PC-9 (cell line): ENCODE measurements around the gene THAP12. TPM values are rescaled to one million over a fixed set of nuclear protein-coding genes. Genes with fewer than 3 reads are reported as not detected.

ENCODE experiments used
- BruUV-seq: library from RNA; stranded (reverse); fragments of 400-500 nt; replicated peaks from 2 replicates; lab custom pipeline; 2021; lab: Mats Ljungman, UMichigan
- CTCF ChIA-PET: fragments of 300-600 bp; sonication (Branson Sonifier 250); formaldehyde crosslinking; loops from one replicate; lab custom pipeline; 2022; ENCODE audit warnings: antibody characterized with exemption; lab: Charles Lee
- POLR2A ChIA-PET: fragments of 300-600 bp; sonication (Branson Sonifier 250); formaldehyde crosslinking; loops from one replicate; lab custom pipeline; 2022; ENCODE audit warnings: antibody characterized with exemption; ENCODE audit not compliant: unreplicated experiment; lab: Charles Lee
- DNase-seq, 2 experiments: peaks; one replicate each; pipeline versions ENCODE4 v3.0.0 to v3.0.0-alpha.2; 2015 to 2022; ENCODE audit warnings: mixed read lengths in 1 of 2
- H2AFZ ChIP-seq: fragments of 200-600 bp; sonication (generic); 2 replicates; pipeline ENCODE4 v1.8.1; 2017; ENCODE audit warnings: antibody characterized with exemption
- H3F3A ChIP-seq: fragments of 200-600 bp; sonication (generic); 2 replicates; pipeline ENCODE4 v1.8.1; 2017; ENCODE audit warnings: antibody characterized with exemption, mild to moderate bottlenecking, low read depth; ENCODE audit not compliant: insufficient read depth
- H3K27ac ChIP-seq: fragments of 200-600 bp; sonication (generic); 2 replicates; pipeline ENCODE4 v1.6.1; 2016; ENCODE audit warnings: mixed run types
- H3K27me3 ChIP-seq: fragments of 200-600 bp; sonication (generic); 2 replicates; pipeline ENCODE4 v1.6.1; 2016; ENCODE audit warnings: low read depth, mixed run types; ENCODE audit not compliant: insufficient read depth
- H3K36me3 ChIP-seq: fragments of 200-600 bp; sonication (generic); 2 replicates; pipeline ENCODE4 v1.6.1; 2016; ENCODE audit warnings: low read depth, mixed run types
- H3K4me1 ChIP-seq: fragments of 200-600 bp; sonication (generic); replicated peaks from 2 replicates; pipeline ENCODE4 v1.6.1; 2016; ENCODE audit warnings: mixed run types; ENCODE audit not compliant: insufficient read depth
- H3K4me2 ChIP-seq: fragments of 200-600 bp; sonication (generic); 2 replicates; pipeline ENCODE4 v1.6.1; 2017; ENCODE audit warnings: mixed run types
- H3K4me3 ChIP-seq: fragments of 200-600 bp; sonication (generic); 2 replicates; pipeline ENCODE4 v1.6.1; 2016; ENCODE audit warnings: mixed run types
- H3K79me2 ChIP-seq: fragments of 200-600 bp; sonication (generic); 2 replicates; pipeline ENCODE4 v1.6.1; 2017; ENCODE audit warnings: low read depth, mixed run types
- H3K9me2 ChIP-seq: fragments of 200-600 bp; sonication (generic); 2 replicates; pipeline ENCODE4 v1.8.1; 2017; ENCODE audit warnings: mild to moderate bottlenecking; ENCODE audit not compliant: insufficient read depth
- H3K9me3 ChIP-seq: fragments of 200-600 bp; sonication (generic); 2 replicates; pipeline ENCODE4 v1.8.1; 2016; ENCODE audit warnings: low read depth; ENCODE audit not compliant: insufficient read depth
- H4K20me1 ChIP-seq: fragments of 200-600 bp; sonication (generic); 2 replicates; pipeline ENCODE4 v1.8.1; 2017; ENCODE audit not compliant: insufficient read depth
- EZH2 ChIP-seq: fragments of 200-600 bp; sonication (generic); IDR thresholded peaks from 2 replicates; pipeline ENCODE4 v1.8.0; 2017; ENCODE audit warnings: antibody characterized with exemption, low read depth
- intact Hi-C: fragments of 100-400 bp; cut with micrococcal nuclease; formaldehyde crosslinking; loops from one replicate; pipeline ENCODE4 v1.10.0; 2022; ENCODE audit not compliant: unreplicated experiment
- total RNA-seq: library from RNA; stranded (reverse); gene quantifications from 2 replicates; pipeline ENCODE4 v1.2.3, GENCODE V29; 2021
- TF ChIP-seq, protein P1 (sequence below): fragments of 200-600 bp; sonication (generic); conservative IDR thresholded peaks from 2 replicates; pipeline ENCODE4 v1.6.1; 2017; ENCODE audit warnings: mixed run types, antibody characterized with exemption, mild to moderate bottlenecking, moderate library complexity

The THAP12 gene
- total RNA-seq, 1 experiment from 2014 or later: 52.3 TPM

DNA sequence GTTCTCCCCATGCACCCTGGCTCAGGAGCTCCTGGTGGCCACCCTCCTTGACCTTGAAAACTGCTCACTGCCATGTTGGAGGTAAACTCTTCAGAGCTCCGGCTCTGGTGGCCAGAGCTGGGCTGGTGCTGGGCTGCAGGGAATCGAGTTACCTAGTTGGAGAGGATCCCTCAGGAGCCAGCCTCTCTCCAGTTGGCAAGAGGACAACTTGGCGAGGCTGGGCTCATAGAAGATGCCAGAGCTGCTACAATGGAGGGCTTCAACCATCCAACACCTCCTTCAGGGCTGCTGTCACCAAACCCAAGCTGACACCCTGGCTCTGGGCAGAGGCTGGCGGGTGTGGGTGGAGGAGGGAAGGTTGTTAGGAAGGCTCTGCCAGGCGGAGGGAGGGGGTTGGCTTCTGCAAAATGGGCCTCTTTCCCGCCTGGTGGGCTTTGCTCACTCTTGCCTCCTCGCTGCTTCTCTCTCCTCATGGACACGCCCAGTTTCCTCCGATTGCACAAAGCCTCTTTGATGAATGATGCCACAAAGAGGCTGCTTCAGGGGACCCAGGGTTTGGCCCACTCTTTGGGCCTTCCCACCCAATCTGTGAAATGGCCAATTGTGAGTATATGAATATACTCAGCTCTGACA, 53.1 kb downstream of the THAP12 start:
- no peaks in the 10 kb centered on the region for H3K79me2 ChIP-seq
- intact Hi-C loops: loop anchor here (10.0 kb wide), 1 partner anchor 187 kb away; no protein-coding TSS in a partner anchor
- H3K4me2 ChIP-seq: no peak overlapping the region
- no peak overlapping the region for H3K4me3 ChIP-seq
- TF ChIP-seq EZH2: no peak
- TF ChIP-seq, protein P1, sequence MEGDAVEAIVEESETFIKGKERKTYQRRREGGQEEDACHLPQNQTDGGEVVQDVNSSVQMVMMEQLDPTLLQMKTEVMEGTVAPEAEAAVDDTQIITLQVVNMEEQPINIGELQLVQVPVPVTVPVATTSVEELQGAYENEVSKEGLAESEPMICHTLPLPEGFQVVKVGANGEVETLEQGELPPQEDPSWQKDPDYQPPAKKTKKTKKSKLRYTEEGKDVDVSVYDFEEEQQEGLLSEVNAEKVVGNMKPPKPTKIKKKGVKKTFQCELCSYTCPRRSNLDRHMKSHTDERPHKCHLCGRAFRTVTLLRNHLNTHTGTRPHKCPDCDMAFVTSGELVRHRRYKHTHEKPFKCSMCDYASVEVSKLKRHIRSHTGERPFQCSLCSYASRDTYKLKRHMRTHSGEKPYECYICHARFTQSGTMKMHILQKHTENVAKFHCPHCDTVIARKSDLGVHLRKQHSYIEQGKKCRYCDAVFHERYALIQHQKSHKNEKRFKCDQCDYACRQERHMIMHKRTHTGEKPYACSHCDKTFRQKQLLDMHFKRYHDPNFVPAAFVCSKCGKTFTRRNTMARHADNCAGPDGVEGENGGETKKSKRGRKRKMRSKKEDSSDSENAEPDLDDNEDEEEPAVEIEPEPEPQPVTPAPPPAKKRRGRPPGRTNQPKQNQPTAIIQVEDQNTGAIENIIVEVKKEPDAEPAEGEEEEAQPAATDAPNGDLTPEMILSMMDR: no peak
- 0 out of 2 replicates have a peak, but pooled peaks cover 4% of the 10 kb centered on the region for H3K4me1 ChIP-seq
- BruUV-seq: no TSS peak
- H3K27me3 ChIP-seq: no peaks in the 10 kb centered on the region
- H3K36me3 ChIP-seq: no peaks in the 10 kb centered on the region
- no peaks in the 10 kb centered on the region for H4K20me1 ChIP-seq
- H3K9me2 ChIP-seq: no peaks in the 10 kb centered on the region
- H2AFZ ChIP-seq: no peak overlapping the region
- no peak for DNase-seq
- no peak overlapping the region for H3K27ac ChIP-seq
- ChIA-PET POLR2A (interaction anchor here (0.6 kb wide), 1 partner anchor 144 kb away, joined by 6 read pairs; no protein-coding TSS in a partner anchor), CTCF (interaction anchor here (0.7 kb wide), 1 partner anchor 1142 kb away, joined by 3 read pairs; no protein-coding TSS in a partner anchor)
- no peaks in the 10 kb centered on the region; the same call in 1 of the 2 replicates for H3K9me3 ChIP-seq
- no peaks in the 10 kb centered on the region for H3F3A ChIP-seq

DNA sequence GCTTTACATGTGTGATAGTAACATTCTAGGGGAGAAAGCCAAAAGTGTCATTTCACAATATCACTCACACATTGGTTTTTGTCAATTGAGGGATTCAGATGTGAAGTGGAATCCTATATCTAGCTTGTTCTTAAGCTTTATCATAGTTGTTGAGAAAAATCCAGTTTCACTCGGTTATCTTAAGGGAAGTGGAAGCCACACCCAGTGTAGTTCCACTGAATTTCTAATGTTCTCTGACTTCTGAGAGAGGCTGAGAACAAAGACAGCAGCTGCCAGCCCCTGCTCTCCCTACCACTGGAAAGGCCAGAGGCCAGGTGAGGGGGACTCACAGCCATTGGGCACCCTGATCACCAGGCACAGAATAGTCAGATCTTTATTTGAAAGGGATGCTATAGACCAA, 53.7 kb downstream of the THAP12 start:
- H3K36me3 ChIP-seq: no peaks in the 10 kb centered on the region
- intact Hi-C loops: loop anchor here (10.0 kb wide), 1 partner anchor 188 kb away; no protein-coding TSS in a partner anchor
- H3K9me3 ChIP-seq: no peaks in the 10 kb centered on the region; the same call in 1 of the 2 replicates
- 0 out of 2 replicates have a peak, but pooled peaks cover 6% of the 10 kb centered on the region for H3K4me1 ChIP-seq
- H2AFZ ChIP-seq: no peak overlapping the region
- no peaks in the 10 kb centered on the region for H3F3A ChIP-seq
- no peaks in the 10 kb centered on the region for H3K9me2 ChIP-seq
- H3K4me3 ChIP-seq: no peak overlapping the region
- TF ChIP-seq EZH2: no peak
- TF ChIP-seq, protein P1: no peak
- H3K27ac ChIP-seq: no peak overlapping the region
- POLR2A ChIA-PET: no interaction called here
- CTCF ChIA-PET: no interaction called here
- no TSS peak for BruUV-seq
- H4K20me1 ChIP-seq: no peaks in the 10 kb centered on the region
- no peak overlapping the region for H3K4me2 ChIP-seq
- H3K79me2 ChIP-seq: no peaks in the 10 kb centered on the region
- no peak for DNase-seq
- H3K27me3 ChIP-seq: no peaks in the 10 kb centered on the region

DNA sequence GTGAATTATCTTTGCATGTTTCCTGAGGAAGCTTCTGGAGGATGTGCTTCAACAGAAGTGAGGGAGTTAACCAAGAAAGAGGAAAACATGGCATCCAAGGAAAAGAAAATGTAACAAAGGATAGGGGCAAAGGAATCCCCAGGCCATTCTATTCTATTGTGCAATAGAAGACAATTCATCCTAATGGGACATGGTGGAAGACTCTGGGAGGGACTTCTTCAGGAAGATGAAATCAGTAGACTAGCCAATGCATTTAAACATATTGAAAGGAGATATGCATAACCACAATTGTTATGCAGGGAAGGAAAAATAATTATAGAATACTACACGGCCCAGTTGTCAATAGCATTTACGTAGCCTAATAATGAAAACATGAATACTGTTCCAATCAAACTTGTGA, 55.7 kb downstream of the THAP12 start:
- Histone ChIP-seq H2AFZ (no peak overlapping the region), H3F3A (no peaks in the 10 kb centered on the region), H3K4me3 (no peak overlapping the region), H3K27me3 (no peaks in the 10 kb centered on the region), H3K79me2 (no peaks in the 10 kb centered on the region), H3K27ac (no peak overlapping the region), H3K9me3 (no peaks in the 10 kb centered on the region; the same call in 1 of the 2 replicates), H3K36me3 (no peaks in the 10 kb centered on the region), H4K20me1 (no peaks in the 10 kb centered on the region), H3K9me2 (no peaks in the 10 kb centered on the region), H3K4me1 (0 out of 2 replicates have a peak, but pooled peaks cover 6% of the 10 kb centered on the region), H3K4me2 (no peak overlapping the region)
- POLR2A ChIA-PET: no interaction called here
- CTCF ChIA-PET: no interaction called here
- TF ChIP-seq, protein P1: no peak
- no peak for TF ChIP-seq EZH2
- BruUV-seq: no TSS peak
- no peak for DNase-seq
- intact Hi-C loops: loop anchor here (10.0 kb wide), 1 partner anchor 190 kb away; no protein-coding TSS in a partner anchor
